GM21576 (cell line): ENCODE results near the gene HS6ST2.

Source experiments
- ATAC-seq: cut with Tn5 transposase; IDR thresholded peaks from one replicate; pipeline ENCODE4 v1.9.1; 2021; ENCODE audit warnings: mild to moderate bottlenecking, moderate library complexity; ENCODE audit not compliant: unreplicated experiment

HS6ST2 gene

DNA sequence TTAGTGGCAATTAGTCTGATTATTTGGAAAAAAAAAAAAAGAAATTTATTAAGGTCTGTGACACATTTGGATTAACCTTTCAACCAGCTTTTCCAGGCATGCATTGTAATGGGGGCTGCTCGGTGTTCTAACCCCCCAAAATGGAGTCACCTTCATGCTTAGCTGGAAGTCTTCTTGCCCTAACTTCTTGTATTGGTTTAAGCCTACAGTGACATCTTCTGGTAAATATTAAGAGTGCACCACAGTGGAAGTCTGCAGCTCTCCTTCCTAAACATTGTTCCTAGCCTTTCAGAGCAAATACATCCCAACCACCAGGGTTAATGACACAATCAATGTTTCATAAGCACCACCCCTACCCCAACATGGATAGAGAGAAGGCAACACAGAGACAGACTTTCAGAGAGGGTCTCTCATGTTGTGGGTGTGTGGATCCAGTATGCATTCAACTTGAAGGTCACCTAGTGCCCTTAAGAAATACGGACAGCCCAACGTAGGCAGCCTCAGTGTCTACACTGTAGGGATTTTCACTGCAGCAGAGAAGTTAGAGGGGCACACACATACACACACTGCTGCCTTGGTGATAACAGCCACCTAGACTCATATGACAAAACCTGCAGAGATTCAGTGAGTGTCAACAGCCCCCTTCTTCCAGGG is 326.7 kb downstream of the HS6ST2 start:
- peak; percentile 58 for ATAC-seq

DNA sequence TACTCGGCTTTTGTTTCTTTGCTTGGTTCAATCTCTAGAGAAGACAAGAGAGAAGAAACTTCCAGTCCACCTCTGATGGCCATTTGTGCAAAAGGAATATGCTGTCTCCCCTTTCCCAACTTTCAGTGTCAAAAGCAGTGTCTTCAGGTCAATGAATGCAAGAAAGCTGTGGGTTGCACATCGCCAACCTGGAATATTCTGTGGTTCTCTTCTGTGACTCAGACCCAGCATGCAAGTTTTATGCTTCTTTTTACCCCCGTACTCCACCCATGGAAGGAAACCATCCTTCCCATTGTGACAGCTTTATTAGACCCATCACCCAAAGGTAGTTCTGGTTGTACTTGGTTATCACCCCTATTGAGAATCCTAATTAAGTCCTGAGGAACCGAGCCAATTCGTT is 334.0 kb downstream of the HS6ST2 start:
- ATAC-seq: no peak

DNA sequence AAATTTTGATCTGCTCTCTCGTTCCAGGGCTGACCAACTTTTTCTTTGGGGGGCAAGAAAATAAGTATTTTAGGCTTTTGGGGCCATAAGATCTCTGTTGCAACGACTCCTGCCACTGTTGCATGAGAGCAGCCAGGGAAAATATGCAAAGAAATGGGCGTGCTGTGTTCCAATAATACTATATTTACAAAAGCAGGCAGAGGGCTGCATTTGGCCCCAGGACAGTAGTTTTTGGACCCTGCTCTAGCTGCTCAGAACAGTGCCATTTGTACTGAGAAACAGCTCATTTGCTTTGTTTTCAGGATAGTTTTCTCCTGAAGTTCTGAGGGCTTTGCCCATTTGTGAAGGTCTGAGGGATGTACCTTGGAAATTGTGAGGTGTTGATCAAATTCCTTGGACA is 334.5 kb downstream of the HS6ST2 start:
- ATAC-seq: no peak

DNA sequence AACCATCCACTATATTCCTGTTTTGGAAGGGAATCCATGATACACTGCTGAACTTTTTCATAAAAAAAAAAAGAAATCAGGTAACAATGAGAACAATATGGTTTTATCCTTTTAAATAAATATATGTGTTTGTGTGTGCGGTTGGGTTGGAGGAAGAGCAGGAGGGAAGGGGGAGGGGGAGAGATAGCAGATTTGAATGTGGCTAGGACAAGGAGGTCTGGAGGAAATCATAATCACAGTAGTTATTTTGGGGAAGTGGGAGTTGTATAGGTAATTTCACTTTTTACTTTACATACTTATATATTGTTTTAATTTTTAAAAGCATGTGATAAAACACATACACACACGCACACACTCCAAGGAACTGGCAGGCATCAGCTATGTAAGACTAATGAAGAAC is 335.1 kb downstream of the HS6ST2 start:
- ATAC-seq: no peak

DNA sequence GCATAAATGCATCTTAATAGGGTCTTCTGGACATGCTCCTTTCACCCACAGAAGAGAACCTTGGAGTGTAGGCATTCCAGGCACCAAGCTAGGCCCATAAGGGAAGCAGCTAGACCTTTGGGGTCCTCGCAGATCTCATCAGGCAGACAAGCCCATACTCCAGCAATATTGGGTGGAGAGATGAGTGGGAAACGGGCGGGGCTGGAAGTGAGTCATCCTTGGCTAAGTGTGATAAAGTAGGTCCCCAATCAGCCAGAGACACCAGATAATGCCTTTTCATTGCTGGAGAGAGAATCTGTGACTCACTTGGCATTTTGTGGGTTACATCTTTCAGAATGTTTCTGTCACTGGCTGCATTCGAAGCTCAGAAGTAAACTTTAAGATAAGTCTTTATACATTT is 336.3 kb downstream of the HS6ST2 start:
- ATAC-seq: no peak

DNA sequence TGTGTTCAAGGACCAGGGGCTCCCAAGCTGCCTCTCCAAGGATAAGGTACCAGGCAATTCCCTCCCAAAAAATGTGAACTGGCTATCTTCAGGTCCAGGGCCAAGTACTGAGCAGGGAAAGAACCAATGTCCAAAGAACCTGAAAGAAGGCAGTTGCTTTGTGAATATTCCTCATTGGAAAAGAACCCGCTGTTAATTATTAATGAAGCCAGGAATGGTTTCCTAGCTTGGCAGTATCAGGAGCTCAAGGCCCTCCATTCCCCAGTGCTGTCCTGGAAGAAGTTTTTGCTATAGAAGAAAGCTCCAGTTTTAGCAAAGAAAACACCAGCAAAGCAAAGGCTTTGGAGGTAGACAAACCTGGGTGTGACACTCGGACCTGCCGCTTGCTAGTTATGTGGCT is 339.6 kb downstream of the HS6ST2 start:
- ATAC-seq: no peak

- ATAC-seq: no peak
These were observed 342.9 kb downstream of the HS6ST2 start for GRCh38 chrX:132615391-132616131.

- no peak for ATAC-seq
These were observed 344.1 kb downstream of the HS6ST2 start for GRCh38 chrX:132614297-132614696.

DNA sequence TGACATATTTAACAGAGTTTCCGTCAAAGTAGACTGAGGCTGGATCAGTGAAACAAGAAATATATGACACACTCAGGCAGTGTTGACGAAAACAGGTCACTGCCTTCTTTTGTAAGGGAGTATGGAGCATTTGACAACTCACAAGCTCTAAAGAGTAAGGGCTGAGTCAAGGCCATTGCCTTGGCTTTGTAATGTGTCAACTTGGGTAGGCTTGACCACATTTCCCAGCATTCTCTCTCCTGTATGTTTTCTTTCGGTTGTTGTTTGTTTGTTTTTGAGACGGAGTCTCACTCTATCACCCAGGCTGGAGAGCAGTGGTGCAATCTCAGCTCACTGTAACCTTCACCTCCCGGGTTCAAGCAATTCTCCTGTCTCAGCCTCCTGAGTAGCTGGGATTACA is 344.6 kb downstream of the HS6ST2 start:
- no peak for ATAC-seq

- ATAC-seq: peak; percentile 74
These were observed 345.4 kb downstream of the HS6ST2 start for GRCh38 chrX:132612821-132613564.

DNA sequence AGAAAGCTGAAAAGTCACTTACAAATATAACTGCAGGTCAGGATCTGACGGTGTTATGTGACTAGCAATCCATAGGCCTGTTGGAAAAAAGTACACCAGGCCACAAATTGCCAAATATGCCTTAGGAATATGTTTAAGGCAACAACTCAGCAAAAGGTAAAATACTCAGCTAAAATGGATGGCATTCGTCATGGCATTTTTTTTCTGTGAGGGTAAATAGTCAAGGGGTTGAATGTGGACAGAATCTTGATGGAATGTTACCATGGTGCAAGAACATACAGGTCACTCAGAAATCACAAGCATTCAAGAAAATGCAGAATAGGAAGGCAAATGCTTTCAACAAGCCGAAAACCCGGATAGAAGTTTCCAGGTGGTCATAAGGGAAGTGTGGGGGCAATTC is 347.9 kb downstream of the HS6ST2 start:
- ATAC-seq: no peak

- ATAC-seq: no peak
These were observed 349.0 kb downstream of the HS6ST2 start for GRCh38 chrX:132609362-132609848.

- ATAC-seq: no peak
These were observed 354.6 kb downstream of the HS6ST2 start for GRCh38 chrX:132603700-132604286.

DNA sequence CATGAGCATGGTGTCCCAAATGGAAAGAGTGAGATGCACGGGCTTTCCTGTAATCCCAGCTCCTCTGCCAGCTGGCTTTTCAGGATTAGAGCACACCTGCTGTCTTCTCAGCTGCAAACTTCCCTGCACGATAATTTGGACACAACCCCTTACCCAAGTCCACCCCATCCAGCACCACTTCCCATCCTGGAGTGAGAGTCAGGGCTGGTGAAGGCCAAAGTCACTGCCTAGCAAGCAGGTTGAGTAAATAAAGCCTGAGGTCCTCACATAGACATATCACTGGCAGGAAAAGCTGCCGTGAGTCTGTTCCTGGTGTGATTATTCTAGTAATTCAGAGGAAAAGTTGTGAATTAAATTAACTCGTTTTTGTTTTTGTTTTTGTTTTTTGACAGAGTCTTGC is 355.7 kb downstream of the HS6ST2 start:
- no peak for ATAC-seq

DNA sequence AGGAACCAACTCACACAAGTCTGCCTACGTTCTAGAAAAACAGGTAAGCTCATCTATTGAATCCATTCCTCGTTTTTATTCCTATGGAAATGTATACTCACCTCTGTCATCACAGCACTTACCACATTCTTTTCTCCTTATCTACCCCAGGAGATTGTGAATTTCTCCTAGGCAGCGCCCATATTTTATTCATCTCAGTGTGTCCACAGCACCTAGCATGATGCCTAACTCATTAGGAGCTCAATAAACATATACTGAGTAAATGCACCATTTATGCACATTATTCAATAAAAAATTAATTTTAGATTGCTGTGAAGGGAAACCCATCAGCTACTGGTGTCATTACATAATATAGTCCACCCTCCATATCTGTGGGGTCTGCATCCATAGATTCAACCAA is 363.4 kb downstream of the HS6ST2 start:
- no peak for ATAC-seq

DNA sequence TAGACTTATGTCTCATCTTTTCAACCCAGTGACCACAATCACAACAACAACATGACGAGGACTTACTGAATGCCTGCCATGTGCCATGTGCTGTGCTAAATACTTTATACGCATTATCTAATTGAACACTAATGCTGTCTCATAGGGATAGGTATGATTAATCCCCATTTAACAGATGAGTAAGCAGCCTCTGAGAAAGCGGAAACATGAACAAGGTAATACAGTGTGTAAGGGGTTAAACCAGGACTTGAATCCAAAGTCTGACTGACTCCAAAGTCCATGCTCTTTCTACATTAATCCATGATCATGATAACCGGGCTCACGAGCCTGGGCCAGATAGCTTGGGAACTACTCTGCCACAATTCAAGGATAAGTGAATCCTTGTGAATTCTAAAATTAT is 364.3 kb downstream of the HS6ST2 start:
- no peak for ATAC-seq

DNA sequence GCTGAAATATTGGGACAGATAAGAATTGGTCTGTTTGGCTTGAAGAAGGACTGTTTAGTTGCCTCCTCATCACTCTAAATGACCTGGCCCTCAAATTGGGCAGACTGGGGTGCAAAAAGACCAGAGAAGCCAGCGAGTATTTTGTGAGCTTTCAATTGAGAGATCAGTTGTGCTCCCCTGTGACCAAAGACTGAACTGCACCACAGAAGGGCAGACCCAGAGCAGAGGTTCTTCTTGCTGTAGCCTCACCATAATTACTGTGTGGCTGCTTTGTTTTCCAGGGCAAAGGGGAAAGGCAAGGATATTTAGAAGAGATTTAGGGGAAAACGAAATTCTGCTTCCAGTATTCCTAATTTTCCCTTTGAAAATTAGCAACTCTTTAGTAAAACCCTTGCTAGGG is 365.5 kb downstream of the HS6ST2 start:
- no peak for ATAC-seq

DNA sequence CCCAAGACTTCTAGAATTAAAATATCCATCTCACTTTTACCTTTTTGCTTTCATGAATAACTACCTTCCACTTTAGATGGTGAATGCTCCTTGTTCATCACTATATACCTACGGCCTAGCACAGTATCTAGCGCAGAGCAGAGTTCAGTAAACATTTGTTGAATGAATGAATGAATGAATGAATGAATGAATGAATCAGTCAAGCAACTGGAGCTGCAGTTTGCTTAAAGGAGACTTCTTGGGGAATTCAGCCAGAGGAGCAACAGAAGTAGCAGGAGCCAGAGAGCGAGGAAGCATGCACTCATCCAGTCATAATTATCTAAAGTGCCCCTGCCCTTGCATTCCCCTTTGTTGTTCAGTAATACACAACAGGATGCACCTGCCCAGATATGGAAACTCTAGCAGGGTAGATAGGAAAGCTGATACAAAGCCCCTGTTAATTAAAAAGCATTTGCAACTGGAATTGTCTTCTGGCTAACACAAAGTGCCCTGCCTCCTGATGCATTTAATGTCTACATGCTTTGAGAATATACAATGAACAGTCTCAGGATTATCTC is 366.6 kb downstream of the HS6ST2 start:
- no peak for ATAC-seq

DNA sequence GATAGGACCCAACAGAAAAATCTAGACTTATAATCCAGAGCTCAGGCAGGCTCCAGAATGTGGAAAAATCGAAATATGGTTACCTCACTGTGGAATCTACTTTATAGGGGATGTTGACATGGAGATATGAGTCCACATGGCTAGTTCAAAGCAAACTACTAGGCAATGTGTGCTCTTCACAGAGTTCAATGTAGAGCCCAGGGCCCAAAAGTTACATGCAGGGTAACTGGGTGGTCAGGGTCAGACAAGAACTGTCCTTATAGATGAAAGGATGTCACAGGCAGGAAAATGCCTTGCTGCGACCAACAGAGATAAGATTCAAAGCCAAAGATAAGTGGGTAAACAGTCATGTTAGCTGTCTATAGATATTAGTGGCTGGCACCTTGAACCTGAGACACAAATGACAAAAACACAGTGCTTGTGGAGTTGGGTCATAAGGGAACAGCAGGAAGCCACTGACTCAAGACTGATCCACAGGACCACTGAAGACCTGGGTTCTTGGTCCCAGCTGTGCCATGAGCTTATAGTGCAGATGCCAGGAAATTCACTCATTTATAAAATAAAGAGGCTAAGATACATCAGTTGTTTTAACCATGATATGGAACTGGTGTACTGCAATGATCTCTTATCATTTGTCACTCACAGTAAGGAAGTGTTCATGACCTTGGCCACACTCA is 367.9 kb downstream of the HS6ST2 start:
- no peak for ATAC-seq

DNA sequence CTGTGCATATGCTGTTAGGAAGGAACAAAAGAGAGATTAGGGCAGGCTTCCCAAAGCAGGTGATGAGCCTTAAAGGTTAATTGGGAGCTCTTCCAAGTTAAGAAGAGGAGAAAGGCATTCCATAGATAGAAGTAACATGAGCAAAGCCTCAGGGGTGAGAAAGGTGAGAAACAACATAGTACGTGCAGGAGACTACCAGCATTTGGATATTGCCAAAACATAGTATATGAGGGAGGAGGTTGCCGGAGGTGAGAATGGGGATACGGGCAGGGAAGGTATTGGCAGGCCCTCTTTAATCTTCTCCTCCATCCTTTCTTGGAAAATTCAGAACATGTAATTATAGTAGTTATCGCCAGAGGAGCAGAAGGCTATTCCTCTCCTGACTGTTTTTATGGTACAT is 373.5 kb downstream of the HS6ST2 start:
- ATAC-seq: no peak

GRCh38 chrX:132576939-132577338 is 381.5 kb downstream of the HS6ST2 start:
- ATAC-seq: no peak
